GM23338 (cell line): ENCODE results near the gene ERP29.

ENCODE experiments used
- CREB1 ChIP-seq: fragments of 250-450 bp; sonication (Bioruptor Pico); IDR thresholded peaks from 2 replicates; pipeline ENCODE4 v1.5.0; 2020; ENCODE audit warnings: low read depth, mild to moderate bottlenecking, moderate library complexity
- EZH2 ChIP-seq: fragments of 200-600 bp; sonication (generic); IDR thresholded peaks from one replicate; pipeline ENCODE4 v1.8.0; 2017; ENCODE audit warnings: antibody characterized with exemption, mild to moderate bottlenecking, low read depth; ENCODE audit not compliant: unreplicated experiment
- EZH2phosphoT487 ChIP-seq: fragments of 200-600 bp; sonication (generic); IDR thresholded peaks from one replicate; pipeline ENCODE4 v1.8.1; 2018; ENCODE audit warnings: antibody characterized with exemption; ENCODE audit not compliant: unreplicated experiment
- NANOG ChIP-seq: IDR thresholded peaks from 2 replicates; pipeline ENCODE4 v1.6.1; 2016; ENCODE audit warnings: antibody characterized with exemption, borderline replicate concordance
- POLR2AphosphoS5 ChIP-seq: IDR thresholded peaks from 2 replicates; pipeline ENCODE4 v1.6.1; 2016; ENCODE audit warnings: antibody characterized with exemption, low read depth
- STAT1 ChIP-seq: IDR thresholded peaks from one replicate; pipeline ENCODE4 v1.6.1; 2016; ENCODE audit warnings: antibody characterized with exemption; ENCODE audit not compliant: unreplicated experiment
- TF ChIP-seq, protein P1 (sequence below), 2 experiments: fragments of 200-600 bp in 1 of 2; sonication (generic) in 1 of 2; conservative IDR thresholded peaks; 2 replicates each; pipeline versions ENCODE4 v1.5.1 to v1.6.1; 2016 to 2017; ENCODE audit warnings: antibody characterized with exemption in 2 of 2, low read depth in 2 of 2, mild to moderate bottlenecking in 2 of 2, moderate library complexity in 1 of 2
- TF ChIP-seq, protein P2 (sequence below): IDR thresholded peaks from one replicate; pipeline ENCODE4 v1.6.1; 2018; ENCODE audit warnings: antibody characterized with exemption; ENCODE audit not compliant: unreplicated experiment

DNA sequence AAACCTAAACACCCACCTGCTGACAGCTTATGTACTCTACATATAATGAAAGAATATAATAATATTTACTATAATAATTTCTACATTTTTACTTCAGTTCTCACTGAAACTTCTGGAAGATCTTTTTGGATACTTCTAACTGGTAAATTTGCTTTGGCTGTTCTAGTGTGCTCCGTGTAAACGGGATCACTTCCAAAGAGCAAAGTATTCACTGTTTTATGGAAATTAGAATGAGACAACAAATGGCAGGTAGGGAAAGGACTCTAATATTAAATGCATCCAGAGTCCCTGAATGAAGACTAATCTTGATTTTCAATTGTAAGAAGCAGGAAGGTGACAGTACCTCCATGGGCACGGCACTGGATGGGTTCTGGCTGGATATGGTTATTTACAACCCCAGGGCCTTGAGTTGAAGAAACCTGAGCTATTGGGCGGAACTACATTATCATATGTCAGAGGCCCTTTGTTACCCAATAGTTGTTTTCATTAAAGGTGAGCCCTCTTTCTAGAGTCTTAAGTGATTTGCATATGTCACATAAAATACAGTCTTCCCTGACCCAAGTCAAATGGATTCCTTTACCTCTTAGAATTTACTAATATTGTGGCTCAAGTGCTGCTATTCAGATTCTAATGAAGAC, 10.7 kb downstream of the ERP29 start:
- TF ChIP-seq POLR2AphosphoS5: peak; percentile 39; the same call in 1 of the 2 replicates
- TF ChIP-seq, protein P1, sequence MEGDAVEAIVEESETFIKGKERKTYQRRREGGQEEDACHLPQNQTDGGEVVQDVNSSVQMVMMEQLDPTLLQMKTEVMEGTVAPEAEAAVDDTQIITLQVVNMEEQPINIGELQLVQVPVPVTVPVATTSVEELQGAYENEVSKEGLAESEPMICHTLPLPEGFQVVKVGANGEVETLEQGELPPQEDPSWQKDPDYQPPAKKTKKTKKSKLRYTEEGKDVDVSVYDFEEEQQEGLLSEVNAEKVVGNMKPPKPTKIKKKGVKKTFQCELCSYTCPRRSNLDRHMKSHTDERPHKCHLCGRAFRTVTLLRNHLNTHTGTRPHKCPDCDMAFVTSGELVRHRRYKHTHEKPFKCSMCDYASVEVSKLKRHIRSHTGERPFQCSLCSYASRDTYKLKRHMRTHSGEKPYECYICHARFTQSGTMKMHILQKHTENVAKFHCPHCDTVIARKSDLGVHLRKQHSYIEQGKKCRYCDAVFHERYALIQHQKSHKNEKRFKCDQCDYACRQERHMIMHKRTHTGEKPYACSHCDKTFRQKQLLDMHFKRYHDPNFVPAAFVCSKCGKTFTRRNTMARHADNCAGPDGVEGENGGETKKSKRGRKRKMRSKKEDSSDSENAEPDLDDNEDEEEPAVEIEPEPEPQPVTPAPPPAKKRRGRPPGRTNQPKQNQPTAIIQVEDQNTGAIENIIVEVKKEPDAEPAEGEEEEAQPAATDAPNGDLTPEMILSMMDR (conservative IDR thresholded peaks at IDR 0.05; ENCODE audit: low read depth in 2 of 2): no peak
- TF ChIP-seq, protein P2, sequence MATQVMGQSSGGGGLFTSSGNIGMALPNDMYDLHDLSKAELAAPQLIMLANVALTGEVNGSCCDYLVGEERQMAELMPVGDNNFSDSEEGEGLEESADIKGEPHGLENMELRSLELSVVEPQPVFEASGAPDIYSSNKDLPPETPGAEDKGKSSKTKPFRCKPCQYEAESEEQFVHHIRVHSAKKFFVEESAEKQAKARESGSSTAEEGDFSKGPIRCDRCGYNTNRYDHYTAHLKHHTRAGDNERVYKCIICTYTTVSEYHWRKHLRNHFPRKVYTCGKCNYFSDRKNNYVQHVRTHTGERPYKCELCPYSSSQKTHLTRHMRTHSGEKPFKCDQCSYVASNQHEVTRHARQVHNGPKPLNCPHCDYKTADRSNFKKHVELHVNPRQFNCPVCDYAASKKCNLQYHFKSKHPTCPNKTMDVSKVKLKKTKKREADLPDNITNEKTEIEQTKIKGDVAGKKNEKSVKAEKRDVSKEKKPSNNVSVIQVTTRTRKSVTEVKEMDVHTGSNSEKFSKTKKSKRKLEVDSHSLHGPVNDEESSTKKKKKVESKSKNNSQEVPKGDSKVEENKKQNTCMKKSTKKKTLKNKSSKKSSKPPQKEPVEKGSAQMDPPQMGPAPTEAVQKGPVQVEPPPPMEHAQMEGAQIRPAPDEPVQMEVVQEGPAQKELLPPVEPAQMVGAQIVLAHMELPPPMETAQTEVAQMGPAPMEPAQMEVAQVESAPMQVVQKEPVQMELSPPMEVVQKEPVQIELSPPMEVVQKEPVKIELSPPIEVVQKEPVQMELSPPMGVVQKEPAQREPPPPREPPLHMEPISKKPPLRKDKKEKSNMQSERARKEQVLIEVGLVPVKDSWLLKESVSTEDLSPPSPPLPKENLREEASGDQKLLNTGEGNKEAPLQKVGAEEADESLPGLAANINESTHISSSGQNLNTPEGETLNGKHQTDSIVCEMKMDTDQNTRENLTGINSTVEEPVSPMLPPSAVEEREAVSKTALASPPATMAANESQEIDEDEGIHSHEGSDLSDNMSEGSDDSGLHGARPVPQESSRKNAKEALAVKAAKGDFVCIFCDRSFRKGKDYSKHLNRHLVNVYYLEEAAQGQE: no peak
- no peak for TF ChIP-seq EZH2
- no peak for TF ChIP-seq EZH2phosphoT487
- TF ChIP-seq STAT1: no peak
- no peak for TF ChIP-seq CREB1
- TF ChIP-seq NANOG: no peak
